B cell (primary cell): Measurements from ENCODE around the gene SEMA3A.

ENCODE experiments used
- EZH2 ChIP-seq: IDR thresholded peaks from 2 replicates; pipeline ENCODE4 v1.6.1; 2012; ENCODE audit warnings: borderline replicate concordance, low read depth, mild to moderate bottlenecking, moderate library complexity, low read length; ENCODE audit not compliant: insufficient read depth, poor library complexity, severe bottlenecking
- TF ChIP-seq, protein P1 (sequence below): fragments of 200-600 bp; IDR thresholded peaks from one replicate; pipeline ENCODE4 v1.8.0; 2022; ENCODE audit warnings: antibody characterized with exemption, mild to moderate bottlenecking

DNA sequence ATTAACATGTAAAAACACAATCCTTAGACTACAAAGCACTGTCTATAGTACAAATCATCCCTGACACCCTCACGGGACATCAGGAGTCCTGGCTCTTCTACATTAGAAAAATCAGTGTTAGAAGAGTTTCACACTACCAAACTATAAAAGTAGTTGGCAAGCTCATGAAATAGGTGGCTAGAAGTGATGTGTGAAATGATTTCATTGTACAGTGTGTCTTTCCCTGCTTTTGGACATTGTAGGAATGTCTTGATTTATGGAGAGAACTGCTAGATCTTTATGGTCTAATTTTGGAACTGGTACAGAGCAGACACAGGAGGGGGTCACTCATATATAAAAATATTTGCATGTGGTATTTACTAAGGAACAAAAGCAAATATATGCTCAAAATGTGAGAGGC, 33.2 kb downstream of the SEMA3A start:
- no peak for TF ChIP-seq EZH2
- TF ChIP-seq, protein P1, sequence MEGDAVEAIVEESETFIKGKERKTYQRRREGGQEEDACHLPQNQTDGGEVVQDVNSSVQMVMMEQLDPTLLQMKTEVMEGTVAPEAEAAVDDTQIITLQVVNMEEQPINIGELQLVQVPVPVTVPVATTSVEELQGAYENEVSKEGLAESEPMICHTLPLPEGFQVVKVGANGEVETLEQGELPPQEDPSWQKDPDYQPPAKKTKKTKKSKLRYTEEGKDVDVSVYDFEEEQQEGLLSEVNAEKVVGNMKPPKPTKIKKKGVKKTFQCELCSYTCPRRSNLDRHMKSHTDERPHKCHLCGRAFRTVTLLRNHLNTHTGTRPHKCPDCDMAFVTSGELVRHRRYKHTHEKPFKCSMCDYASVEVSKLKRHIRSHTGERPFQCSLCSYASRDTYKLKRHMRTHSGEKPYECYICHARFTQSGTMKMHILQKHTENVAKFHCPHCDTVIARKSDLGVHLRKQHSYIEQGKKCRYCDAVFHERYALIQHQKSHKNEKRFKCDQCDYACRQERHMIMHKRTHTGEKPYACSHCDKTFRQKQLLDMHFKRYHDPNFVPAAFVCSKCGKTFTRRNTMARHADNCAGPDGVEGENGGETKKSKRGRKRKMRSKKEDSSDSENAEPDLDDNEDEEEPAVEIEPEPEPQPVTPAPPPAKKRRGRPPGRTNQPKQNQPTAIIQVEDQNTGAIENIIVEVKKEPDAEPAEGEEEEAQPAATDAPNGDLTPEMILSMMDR: no peak
